NT2/D1 (cell line): Measurements from ENCODE around the gene USP17L29.
"Not testable (repeated sequence)": the region's sequence is repeated elsewhere in the genome, so short reads cannot be mapped to it uniquely, and the experiment has no call there.

ENCODE experiments used
- DNase-seq: peaks from one replicate; pipeline ENCODE4 v3.0.0-alpha.2; 2011; ENCODE audit warnings: low read depth, low spot score
- H3K27me3 ChIP-seq: 2 replicates; pipeline ENCODE4 v1.6.0; 2011; ENCODE audit warnings: mild to moderate bottlenecking; ENCODE audit not compliant: insufficient read length, insufficient read depth
- H3K36me3 ChIP-seq: 2 replicates; pipeline ENCODE4 v1.6.1; 2011; ENCODE audit warnings: mild to moderate bottlenecking, low read length, mixed read lengths; ENCODE audit not compliant: insufficient read depth, insufficient read length
- H3K4me1 ChIP-seq: 2 replicates; pipeline ENCODE4 v1.5.1; 2011; ENCODE audit not compliant: insufficient read depth, insufficient read length
- H3K4me3 ChIP-seq: 2 replicates; pipeline ENCODE4 v1.5.1; 2011; ENCODE audit warnings: low read depth; ENCODE audit not compliant: insufficient read length
- H3K9ac ChIP-seq: 2 replicates; pipeline ENCODE4 v1.6.0; 2011; ENCODE audit warnings: low read depth; ENCODE audit not compliant: insufficient read length
- H3K9me3 ChIP-seq: 2 replicates; pipeline ENCODE4 v1.5.1; 2011; ENCODE audit warnings: mild to moderate bottlenecking, low read length; ENCODE audit not compliant: insufficient read depth
- SUZ12 ChIP-seq: IDR thresholded peaks from 2 replicates; pipeline ENCODE4 v1.6.1; 2011; ENCODE audit not compliant: insufficient read length, insufficient read depth; ENCODE audit errors: extremely low read depth
- YY1 ChIP-seq: IDR thresholded peaks from 2 replicates; pipeline ENCODE4 v1.6.1; 2011; ENCODE audit not compliant: insufficient read length, insufficient read depth
- ZNF274 ChIP-seq: IDR thresholded peaks from 2 replicates; pipeline ENCODE4 v1.6.1; 2011; ENCODE audit warnings: mild to moderate bottlenecking, low read depth, low read length

Gene USP17L29

GRCh38 chr4:9384126-9384525 is 30.7 kb downstream of the USP17L29 start:
- no peak overlapping the region for H3K9ac ChIP-seq
- DNase-seq: no peak
- no peaks in the 10 kb centered on the region for H3K27me3 ChIP-seq
- TF ChIP-seq SUZ12: no peak
- TF ChIP-seq YY1: no peak
- TF ChIP-seq ZNF274: no peak
- no peak overlapping the region for H3K4me3 ChIP-seq
- H3K4me1 ChIP-seq: no peaks in the 10 kb centered on the region
- no peaks in the 10 kb centered on the region for H3K9me3 ChIP-seq
- H3K36me3 ChIP-seq: no peaks in the 10 kb centered on the region

GRCh38 chr4:9389001-9389400 is 35.6 kb downstream of the USP17L29 start:
- not testable (repeated sequence) for DNase-seq

More at GRCh38 chr4:9389001-9389400, 35.6 kb downstream of the USP17L29 start:
- not testable (repeated sequence) for H3K9me3 ChIP-seq, H3K4me3 ChIP-seq, H3K27me3 ChIP-seq, H3K9ac ChIP-seq, H3K36me3 ChIP-seq, H3K4me1 ChIP-seq
